Measurements from ENCODE around the gene VAC14. TPM values are rescaled to one million over a fixed set of nuclear protein-coding genes. Genes with fewer than 3 reads are reported as not detected.

The VAC14 gene
- total RNA-seq, 2 experiments from 2014 or later = 23.0 to 23.6 TPM

DNA sequence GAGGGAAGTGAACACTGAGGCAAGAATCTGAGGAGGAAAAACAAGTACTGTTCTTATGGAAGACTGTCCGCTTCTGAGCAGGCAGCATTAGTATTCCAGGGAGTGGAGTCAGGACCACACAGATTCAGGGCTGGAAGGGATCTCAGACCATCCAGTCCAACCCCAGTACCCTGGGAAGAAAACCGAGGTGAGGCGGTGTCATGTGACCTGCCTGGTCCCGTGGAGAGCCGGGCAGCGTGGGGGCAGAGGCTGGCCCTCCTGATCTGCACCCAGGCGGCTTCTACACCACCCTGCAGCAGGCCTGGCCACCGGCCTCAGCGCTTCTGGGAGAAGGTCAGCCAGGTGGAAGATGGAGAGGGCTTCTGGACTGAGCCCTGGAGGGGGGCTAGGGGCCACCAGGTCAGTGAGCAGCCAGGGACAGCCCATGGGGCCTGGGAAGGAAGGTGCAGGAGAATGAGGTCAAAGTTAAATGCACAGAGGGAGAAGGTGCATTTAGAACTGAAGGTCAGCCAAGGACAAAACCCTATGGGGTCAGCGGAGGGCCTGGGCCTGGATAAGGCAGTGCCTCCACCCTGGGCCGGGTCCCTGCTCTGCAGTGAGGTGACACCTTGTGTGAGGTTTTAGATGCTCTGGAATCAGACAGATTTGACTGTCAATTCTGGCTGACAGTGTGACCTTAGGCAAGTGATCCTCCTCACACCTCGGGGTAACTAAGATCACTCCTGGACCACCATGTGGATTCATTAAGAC lies 45.9 kb downstream of the VAC14 start:
- ChIA-PET POLR2A (no interaction called here), CTCF (interaction anchor here (0.6 to 0.8 kb wide), 2 partner anchors 16 to 260 kb away, joined by 3 read pairs; no protein-coding TSS in a partner anchor)
- Histone ChIP-seq H3K27ac (ENCODE audit: low read depth in 1 of 2, low read length in 2 of 2) (no peak overlapping the region), H3K36me3 (ENCODE audit: insufficient read depth, low read length) (peaks cover 42% of the 10 kb centered on the region), H3K4me3 (ENCODE audit: low read length) (no peak overlapping the region), H3K9me3 (ENCODE audit: control insufficient read depth in 1 of 2, insufficient read depth in 1 of 2, low read length in 2 of 2) (no peaks in the 10 kb centered on the region), H3K4me1 (ENCODE audit: insufficient read depth, low read length) (no peaks in the 10 kb centered on the region), H3K27me3 (ENCODE audit: control insufficient read depth in 1 of 2, insufficient read depth in 2 of 2, low read length in 2 of 2) (no peaks in the 10 kb centered on the region)
- H3K36me3 Mint-ChIP-seq (ENCODE audit: low read depth) = peaks cover 56% of the 10 kb centered on the region
- DNase-seq (no peak), ATAC-seq (ENCODE audit: poor library complexity) (no peak)
- no peaks in the 10 kb centered on the region for H3K27me3 Mint-ChIP-seq
- intact Hi-C loops (cut with DNase I, micrococcal nuclease) = no loop called here
- H3K27ac Mint-ChIP-seq = peak overlapping the region; percentile 32
- no peak overlapping the region for H3K4me3 Mint-ChIP-seq
- peaks cover 21% of the 10 kb centered on the region for H3K4me1 Mint-ChIP-seq (ENCODE audit: low read depth)
- H3K9me3 Mint-ChIP-seq = no peaks in the 10 kb centered on the region
- TF ChIP-seq, protein P1, sequence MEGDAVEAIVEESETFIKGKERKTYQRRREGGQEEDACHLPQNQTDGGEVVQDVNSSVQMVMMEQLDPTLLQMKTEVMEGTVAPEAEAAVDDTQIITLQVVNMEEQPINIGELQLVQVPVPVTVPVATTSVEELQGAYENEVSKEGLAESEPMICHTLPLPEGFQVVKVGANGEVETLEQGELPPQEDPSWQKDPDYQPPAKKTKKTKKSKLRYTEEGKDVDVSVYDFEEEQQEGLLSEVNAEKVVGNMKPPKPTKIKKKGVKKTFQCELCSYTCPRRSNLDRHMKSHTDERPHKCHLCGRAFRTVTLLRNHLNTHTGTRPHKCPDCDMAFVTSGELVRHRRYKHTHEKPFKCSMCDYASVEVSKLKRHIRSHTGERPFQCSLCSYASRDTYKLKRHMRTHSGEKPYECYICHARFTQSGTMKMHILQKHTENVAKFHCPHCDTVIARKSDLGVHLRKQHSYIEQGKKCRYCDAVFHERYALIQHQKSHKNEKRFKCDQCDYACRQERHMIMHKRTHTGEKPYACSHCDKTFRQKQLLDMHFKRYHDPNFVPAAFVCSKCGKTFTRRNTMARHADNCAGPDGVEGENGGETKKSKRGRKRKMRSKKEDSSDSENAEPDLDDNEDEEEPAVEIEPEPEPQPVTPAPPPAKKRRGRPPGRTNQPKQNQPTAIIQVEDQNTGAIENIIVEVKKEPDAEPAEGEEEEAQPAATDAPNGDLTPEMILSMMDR (IDR thresholded peaks at IDR 0.05) = no peak

DNA sequence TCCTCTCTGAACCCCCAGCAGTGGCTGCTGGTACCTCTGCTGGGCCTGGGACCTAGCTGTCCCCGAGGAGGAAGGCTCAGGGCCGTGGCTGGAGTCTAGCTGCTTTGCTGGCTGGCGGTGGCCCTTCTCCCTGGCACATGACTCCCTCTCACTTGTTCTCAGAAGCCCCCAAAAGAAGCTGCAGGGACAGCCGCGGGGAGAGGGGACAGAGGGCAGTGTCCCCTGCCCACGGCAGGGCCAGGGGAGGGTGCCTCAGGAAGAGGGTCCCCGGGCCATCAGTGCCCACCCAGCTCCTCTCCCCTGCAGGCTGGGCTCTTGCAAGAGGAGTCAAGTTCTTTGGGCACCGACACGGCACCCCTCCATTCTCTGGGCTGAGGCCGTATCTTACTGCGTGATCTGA lies 46.6 kb downstream of the VAC14 start:
- ATAC-seq (ENCODE audit: poor library complexity) (no peak), DNase-seq (no peak)
- Mint-ChIP-seq H3K9me3 (no peaks in the 10 kb centered on the region), H3K4me3 (no peak overlapping the region), H3K4me1 (ENCODE audit: low read depth) (peaks cover 23% of the 10 kb centered on the region), H3K27ac (peak overlapping the region; percentile 32), H3K36me3 (ENCODE audit: low read depth) (peaks cover 51% of the 10 kb centered on the region), H3K27me3 (no peaks in the 10 kb centered on the region)
- Histone ChIP-seq H3K36me3 (ENCODE audit: insufficient read depth, low read length) (peaks cover 39% of the 10 kb centered on the region), H3K27me3 (ENCODE audit: control insufficient read depth in 1 of 2, insufficient read depth in 2 of 2, low read length in 2 of 2) (no peaks in the 10 kb centered on the region), H3K9me3 (ENCODE audit: control insufficient read depth in 1 of 2, insufficient read depth in 1 of 2, low read length in 2 of 2) (no peaks in the 10 kb centered on the region), H3K27ac (ENCODE audit: low read depth in 1 of 2, low read length in 2 of 2) (no peak overlapping the region), H3K4me3 (ENCODE audit: low read length) (no peak overlapping the region), H3K4me1 (ENCODE audit: insufficient read depth, low read length) (no peaks in the 10 kb centered on the region)
- TF ChIP-seq, protein P1 (IDR thresholded peaks at IDR 0.05) = no peak
- CTCF ChIA-PET = no interaction called here
- intact Hi-C loops (cut with DNase I, micrococcal nuclease) = no loop called here
- POLR2A ChIA-PET = no interaction called here

GRCh38 chr16:70753694-70754325 lies 47.1 kb downstream of the VAC14 start:
- H3K9me3 Mint-ChIP-seq = no peaks in the 10 kb centered on the region
- no peak overlapping the region for H3K27ac Mint-ChIP-seq
- POLR2A ChIA-PET = no interaction called here
- intact Hi-C loops (cut with DNase I, micrococcal nuclease) = no loop called here
- H3K36me3 ChIP-seq (ENCODE audit: insufficient read depth, low read length) = peaks cover 36% of the 10 kb centered on the region
- no peak overlapping the region for H3K4me3 Mint-ChIP-seq
- H3K4me1 Mint-ChIP-seq (ENCODE audit: low read depth) = peaks cover 28% of the 10 kb centered on the region
- H3K4me1 ChIP-seq (ENCODE audit: insufficient read depth, low read length) = no peaks in the 10 kb centered on the region
- no peak for DNase-seq
- no peaks in the 10 kb centered on the region for H3K27me3 ChIP-seq (ENCODE audit: control insufficient read depth in 1 of 2, insufficient read depth in 2 of 2, low read length in 2 of 2)
- TF ChIP-seq, protein P1 (IDR thresholded peaks at IDR 0.05) = no peak
- H3K27me3 Mint-ChIP-seq = no peaks in the 10 kb centered on the region
- CTCF ChIA-PET = no interaction called here
- ATAC-seq (ENCODE audit: poor library complexity) = no peak
- no peak overlapping the region for H3K27ac ChIP-seq (ENCODE audit: low read depth in 1 of 2, low read length in 2 of 2)
- H3K4me3 ChIP-seq (ENCODE audit: low read length) = no peak overlapping the region
- H3K36me3 Mint-ChIP-seq (ENCODE audit: low read depth) = peaks cover 51% of the 10 kb centered on the region
- H3K9me3 ChIP-seq (ENCODE audit: control insufficient read depth in 1 of 2, insufficient read depth in 1 of 2, low read length in 2 of 2) = no peaks in the 10 kb centered on the region

All from CD4-positive, alpha-beta T cell (primary cell).